Measurements from ENCODE around the gene TCF7L1.

GRCh38 chr2:85319796-85320195, 186.6 kb downstream of the TCF7L1 start:
- TF ChIP-seq CTCF (IDR thresholded peaks at IDR 0.05; ENCODE audit: low read depth, low read length, poor library complexity, severe bottlenecking) (no peak), EZH2phosphoT487 (IDR thresholded peaks at IDR 0.05; ENCODE audit: borderline replicate concordance, low read length) (no peak)
